SK-N-MC (cell line): Measurements from ENCODE around the gene IPO9.

ENCODE experiments used
- DNase-seq: peaks from one replicate; pipeline ENCODE4 v3.0.0-alpha.2; 2011; ENCODE audit warnings: low read depth, low spot score
- H3K27ac ChIP-seq: fragments of 200-600 bp; sonication (generic); 2 replicates; pipeline ENCODE4 v1.5.1; 2016; ENCODE audit warnings: mixed run types
- H3K36me3 ChIP-seq: fragments of 200-600 bp; sonication (generic); 2 replicates; pipeline ENCODE4 v1.6.1; 2017; ENCODE audit warnings: antibody characterized with exemption, low read length, mixed read lengths; ENCODE audit not compliant: insufficient read depth
- H3K4me3 ChIP-seq: fragments of 200-600 bp; sonication (generic); 2 replicates; pipeline ENCODE4 v1.5.1; 2016
- H3K9ac ChIP-seq: fragments of 200-600 bp; sonication (generic); 2 replicates; pipeline ENCODE4 v1.8.0; 2017; ENCODE audit warnings: mixed run types, mixed read lengths; ENCODE audit not compliant: insufficient read length
- H3K9me3 ChIP-seq: fragments of 200-600 bp; sonication (generic); 2 replicates; pipeline ENCODE4 v1.6.1; 2017; ENCODE audit warnings: low read depth, mild to moderate bottlenecking, antibody characterized with exemption, low read length, moderate library complexity, mixed read lengths
- EZH2 ChIP-seq: fragments of 200-600 bp; sonication (generic); IDR thresholded peaks from one replicate; pipeline ENCODE4 v1.6.1; 2017; ENCODE audit warnings: antibody characterized with exemption
- FOXP2 ChIP-seq: optimal IDR thresholded peaks from 2 replicates; pipeline ENCODE3; 2011; ENCODE audit warnings: mild to moderate bottlenecking, moderate library complexity; ENCODE audit not compliant: insufficient read depth; ENCODE audit errors: extremely low read length, control extremely low read depth
- POLR2AphosphoS5 ChIP-seq: IDR thresholded peaks from 2 replicates; pipeline ENCODE4 v1.6.1; 2012; ENCODE audit warnings: mild to moderate bottlenecking, low read depth, low read length, borderline replicate concordance

The IPO9 gene

DNA sequence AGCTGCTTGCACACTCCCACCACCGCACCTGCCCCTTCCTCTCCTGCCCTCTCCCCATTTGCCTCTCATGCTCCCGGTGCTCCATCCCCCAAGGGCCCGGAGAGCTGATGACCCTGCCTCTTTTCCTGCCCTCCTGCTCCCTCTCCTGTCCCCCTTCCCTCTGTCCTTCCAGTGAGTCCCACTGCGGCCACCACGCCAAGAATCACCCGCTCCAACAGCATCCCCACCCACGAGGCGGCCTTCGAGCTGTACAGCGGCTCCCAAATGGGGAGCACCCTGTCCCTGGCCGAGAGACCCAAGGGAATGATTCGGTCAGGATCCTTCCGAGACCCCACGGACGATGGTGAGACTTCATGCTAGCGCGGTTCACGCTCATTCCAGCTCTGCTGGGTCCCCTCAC is 40.7 kb upstream of the IPO9 start:
- DNase-seq, result no peak

DNA sequence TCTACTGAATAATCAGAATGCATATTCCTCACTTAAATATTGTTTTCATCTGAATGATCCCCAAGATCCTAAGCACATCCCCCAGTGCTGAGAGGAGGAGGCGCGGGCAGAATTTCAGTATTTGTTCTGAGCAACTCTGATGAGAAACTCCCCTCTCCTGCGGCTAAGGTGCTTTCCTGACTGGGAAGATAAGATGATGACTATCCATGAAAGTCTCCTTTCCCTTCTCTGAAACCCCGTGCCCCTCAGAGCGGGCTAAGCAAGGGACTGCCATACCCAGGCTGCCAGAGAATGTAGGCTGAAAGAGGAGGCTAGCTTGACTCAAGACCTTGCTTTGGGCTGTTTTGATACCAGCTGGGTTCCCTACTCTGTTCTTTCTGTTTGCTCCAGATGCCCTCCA is 39.7 kb upstream of the IPO9 start:
- Histone ChIP-seq H3K4me3 (no peak overlapping the region), H3K9me3 (no peaks in the 10 kb centered on the region), H3K9ac (no peak overlapping the region), H3K27ac (no peak overlapping the region), H3K36me3 (peaks cover 49% of the 10 kb centered on the region)
- TF ChIP-seq EZH2, result no peak
- TF ChIP-seq FOXP2, result no peak
- TF ChIP-seq POLR2AphosphoS5, result no peak
- no peak for DNase-seq

More for the DNA sequence above, 40.7 kb upstream of the IPO9 start:
- Histone ChIP-seq H3K27ac (no peak overlapping the region), H3K9ac (no peak overlapping the region), H3K9me3 (no peaks in the 10 kb centered on the region), H3K36me3 (peaks cover 48% of the 10 kb centered on the region), H3K4me3 (no peak overlapping the region)
- TF ChIP-seq EZH2 (no peak), FOXP2 (no peak), POLR2AphosphoS5 (no peak)

DNA sequence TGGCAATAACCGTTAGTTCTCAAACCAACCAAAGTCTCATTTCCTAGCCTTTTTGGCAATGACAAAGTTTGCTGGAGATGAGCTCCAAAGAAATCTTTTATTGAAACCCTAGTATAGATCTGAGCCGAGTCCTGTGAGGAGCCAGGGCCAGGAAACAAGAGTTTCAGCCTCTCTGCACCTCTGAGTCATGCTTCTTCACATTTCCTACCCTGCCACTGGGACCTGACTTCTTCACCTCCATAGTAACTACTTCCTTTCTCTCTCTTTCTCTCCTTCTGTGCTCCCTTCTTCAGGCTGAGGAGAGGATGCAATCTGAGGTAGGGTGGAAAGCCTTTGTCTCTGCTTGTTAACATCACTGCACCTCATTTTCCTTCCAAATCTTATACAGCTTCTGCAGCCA is 38.7 kb upstream of the IPO9 start:
- Histone ChIP-seq H3K9ac (no peak overlapping the region), H3K9me3 (no peaks in the 10 kb centered on the region), H3K27ac (peak overlapping the region; percentile 95), H3K36me3 (peaks cover 59% of the 10 kb centered on the region), H3K4me3 (no peak overlapping the region)
- TF ChIP-seq FOXP2, result no peak
- TF ChIP-seq EZH2, result no peak
- no peak for TF ChIP-seq POLR2AphosphoS5
- DNase-seq, result no peak

DNA sequence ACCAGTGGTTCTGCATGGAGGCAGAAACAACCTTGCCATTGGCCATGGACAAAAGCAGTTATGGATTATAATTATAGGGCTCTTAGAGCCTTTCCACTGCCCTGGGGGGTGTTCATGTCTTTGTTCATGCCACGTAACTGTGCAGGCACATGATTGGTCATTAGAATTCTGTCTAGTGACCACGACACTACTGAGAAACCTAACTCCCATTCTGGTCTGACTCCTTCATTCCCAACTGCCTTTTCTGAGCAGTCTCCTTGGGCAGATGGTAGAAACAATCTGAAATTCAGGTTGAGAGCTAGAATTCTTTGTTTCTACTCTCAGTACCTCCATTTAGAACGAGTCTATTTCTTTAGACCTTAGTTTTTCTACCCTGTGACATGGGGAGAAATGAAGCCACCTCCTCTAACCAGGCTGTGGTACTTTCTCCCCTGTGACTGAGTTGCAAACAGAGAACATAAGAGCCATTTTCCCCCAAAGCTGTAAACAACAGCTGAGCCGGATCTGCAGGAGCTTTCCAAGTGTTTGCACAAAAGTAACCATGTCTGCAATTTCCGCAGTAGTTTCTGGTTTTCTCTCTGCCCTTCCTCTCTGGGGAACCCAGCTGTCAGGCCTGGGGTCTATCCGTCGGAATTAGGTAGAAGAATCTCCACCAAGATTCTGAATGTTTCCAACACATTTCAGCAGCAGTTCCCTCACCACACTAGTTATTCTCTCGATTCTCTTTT is 37.7 kb upstream of the IPO9 start:
- TF ChIP-seq POLR2AphosphoS5, result no peak; the same call in 1 of the 2 replicates
- TF ChIP-seq FOXP2, result peak; percentile 92
- TF ChIP-seq EZH2, result no peak
- no peaks in the 10 kb centered on the region for H3K9me3 ChIP-seq
- H3K9ac ChIP-seq, result no peak overlapping the region
- DNase-seq, result peak; percentile 56
- H3K4me3 ChIP-seq, result peak overlapping the region; percentile 57
- peak overlapping the region; percentile 95 for H3K27ac ChIP-seq
- H3K36me3 ChIP-seq, result peaks cover 67% of the 10 kb centered on the region

DNA sequence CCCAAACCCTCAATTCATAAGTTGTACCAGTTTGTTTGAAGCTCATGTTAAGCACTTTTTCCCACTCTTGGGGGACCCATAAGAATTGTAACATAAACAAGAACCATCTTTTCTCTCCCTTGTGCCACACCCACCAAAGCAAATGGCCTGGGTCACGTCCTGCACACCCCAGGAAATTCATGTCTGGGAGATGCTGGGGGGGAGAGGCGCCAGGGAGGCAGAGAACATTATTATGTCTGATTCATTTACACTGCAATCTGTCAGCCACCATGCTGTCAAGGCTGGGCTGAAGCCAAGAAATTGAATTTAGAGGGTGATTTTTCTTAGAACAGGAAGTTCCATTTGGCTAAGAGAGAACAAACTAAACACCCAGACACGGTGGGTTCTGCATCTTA is 37.2 kb upstream of the IPO9 start:
- no peaks in the 10 kb centered on the region for H3K9me3 ChIP-seq
- H3K36me3 ChIP-seq, result peaks cover 66% of the 10 kb centered on the region
- peak overlapping the region; percentile 57 for H3K4me3 ChIP-seq
- no peak overlapping the region for H3K9ac ChIP-seq
- H3K27ac ChIP-seq, result peak overlapping the region; percentile 95
- TF ChIP-seq FOXP2, result no peak
- TF ChIP-seq POLR2AphosphoS5, result no peak; the same call in 1 of the 2 replicates
- TF ChIP-seq EZH2, result no peak
- peak; percentile 64 for DNase-seq

DNA sequence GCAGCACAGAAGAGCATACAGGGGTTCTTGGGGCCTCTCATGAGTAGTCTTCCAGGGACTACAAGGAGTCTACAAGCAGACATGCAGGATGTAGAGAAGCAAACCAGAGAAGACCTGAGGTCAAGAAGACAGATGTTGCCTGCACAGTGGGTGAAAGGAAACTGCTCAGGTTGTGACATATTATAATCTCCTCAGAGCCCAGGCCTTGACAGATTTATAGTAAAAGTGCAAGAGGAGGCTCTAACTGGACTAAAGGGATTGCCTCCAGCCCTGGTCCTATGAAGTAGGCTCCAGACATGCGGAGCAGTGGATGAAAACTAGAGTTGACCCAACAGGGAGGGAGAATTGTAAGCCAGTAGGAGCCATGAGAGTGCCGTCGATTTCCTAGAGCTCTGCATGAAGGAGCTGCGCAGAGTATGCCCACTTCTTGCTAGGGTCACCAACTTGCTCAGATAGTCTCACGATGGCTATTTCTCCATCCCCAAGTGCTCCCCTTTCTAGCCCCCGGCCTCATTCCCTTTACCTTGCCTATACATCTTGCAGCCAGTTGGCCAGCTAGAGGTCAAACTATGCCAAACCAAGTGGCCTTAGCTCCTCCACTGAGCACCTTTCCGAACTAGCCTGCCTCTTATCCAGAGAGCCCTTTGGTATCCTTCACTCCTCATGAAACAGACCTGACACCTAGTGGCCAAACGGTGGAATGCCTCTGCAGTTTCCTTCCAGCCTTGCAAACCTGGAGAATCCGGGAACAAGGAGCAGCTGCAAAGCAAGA is 36.2 kb upstream of the IPO9 start:
- peak overlapping the region; percentile 95 for H3K27ac ChIP-seq
- no peaks in the 10 kb centered on the region for H3K9me3 ChIP-seq
- TF ChIP-seq POLR2AphosphoS5, result no peak
- DNase-seq, result peak; percentile 50
- peak overlapping the region; percentile 44 for H3K9ac ChIP-seq
- H3K4me3 ChIP-seq, result peak overlapping the region; percentile 57; the same call in 1 of the 2 replicates
- H3K36me3 ChIP-seq, result peaks cover 66% of the 10 kb centered on the region

DNA sequence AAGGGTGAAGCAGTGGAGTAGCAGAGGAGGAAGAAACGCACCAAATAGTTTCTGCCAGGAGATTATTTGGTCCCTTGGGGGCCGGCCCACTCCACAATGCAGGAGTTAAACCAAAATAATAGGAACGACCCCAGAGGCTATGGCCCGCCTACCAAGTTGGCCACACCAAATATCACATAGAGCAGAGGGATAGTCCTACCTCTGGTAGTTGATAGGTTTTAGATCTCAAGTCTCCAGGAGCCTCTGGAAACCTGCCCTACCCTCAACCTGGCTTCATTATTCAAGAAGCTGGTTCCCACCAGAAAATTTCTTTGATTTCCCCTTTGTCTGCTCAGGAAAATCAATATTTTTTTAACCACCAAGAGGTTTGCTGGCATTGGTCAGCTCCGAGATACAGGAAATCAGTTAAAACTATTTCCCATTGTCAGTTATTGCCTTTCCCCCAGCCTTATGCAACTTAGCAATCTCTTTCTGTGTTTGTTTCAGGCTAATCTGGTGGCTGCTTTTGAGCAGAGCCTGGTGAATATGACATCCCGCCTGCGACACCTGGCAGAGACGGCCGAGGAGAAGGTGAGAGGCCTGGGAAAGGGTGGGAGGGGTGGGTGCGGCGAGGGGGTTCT is 35.5 kb upstream of the IPO9 start:
- no peaks in the 10 kb centered on the region for H3K9me3 ChIP-seq
- H3K27ac ChIP-seq, result peak overlapping the region; percentile 21; the same call in 1 of the 2 replicates
- no peak for DNase-seq
- no peak for TF ChIP-seq FOXP2
- TF ChIP-seq EZH2, result no peak
- no peak for TF ChIP-seq POLR2AphosphoS5
- H3K9ac ChIP-seq, result no peak overlapping the region
- peaks cover 64% of the 10 kb centered on the region for H3K36me3 ChIP-seq
- H3K4me3 ChIP-seq, result no peak overlapping the region

DNA sequence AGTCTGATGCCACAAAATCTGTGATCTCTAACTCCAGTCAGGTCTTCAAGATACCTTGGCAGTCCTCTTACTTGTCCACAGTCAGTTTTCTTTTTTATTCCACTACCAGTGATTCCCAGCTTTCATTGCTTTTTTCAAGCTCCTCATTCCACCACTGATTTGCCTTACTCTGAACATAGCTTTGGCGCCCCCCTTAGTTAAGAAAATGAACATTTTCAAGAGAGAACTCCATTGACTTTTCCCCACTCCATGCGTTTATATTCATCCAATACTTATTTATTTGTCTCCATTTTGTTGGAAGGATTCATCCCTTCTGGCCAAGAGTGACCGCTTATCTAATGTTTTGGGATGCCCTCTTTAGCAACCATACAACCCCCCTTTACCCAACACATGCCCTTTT is 33.9 kb upstream of the IPO9 start:
- no peak overlapping the region for H3K27ac ChIP-seq
- no peak for DNase-seq
- TF ChIP-seq FOXP2 (no peak), EZH2 (no peak)
- H3K4me3 ChIP-seq, result no peak overlapping the region
- peaks cover 57% of the 10 kb centered on the region for H3K36me3 ChIP-seq
- H3K9ac ChIP-seq, result no peak overlapping the region
- no peaks in the 10 kb centered on the region for H3K9me3 ChIP-seq
